LNCAP (cell line): ENCODE data around the gene MCF2L2.

Experiments used
- TF ChIP-seq, protein P1 (sequence below): fragments of 450-650 bp; IDR thresholded peaks from 2 replicates; pipeline ENCODE4 v1.5.1; 2017; ENCODE audit warnings: mild to moderate bottlenecking

MCF2L2 gene

DNA sequence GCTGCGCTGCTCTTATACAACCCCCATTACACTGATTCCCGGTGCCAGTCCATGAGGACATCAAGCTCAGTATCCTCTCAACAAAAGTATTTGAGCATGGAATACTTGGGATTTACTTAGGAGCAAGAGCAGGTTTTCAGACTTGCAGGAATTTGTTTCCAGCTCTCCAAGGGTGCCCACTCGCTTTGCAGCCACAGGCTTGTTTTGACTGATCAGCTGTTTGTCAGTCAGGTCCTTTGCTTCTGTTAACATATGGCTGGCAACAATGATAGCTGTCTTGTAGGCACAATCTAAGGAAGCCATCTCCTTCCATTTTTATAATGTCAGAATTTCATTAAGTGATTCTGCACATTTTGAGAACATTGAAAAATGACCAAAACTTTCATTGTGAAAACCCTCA, 38.2 kb upstream of the MCF2L2 start:
- TF ChIP-seq, protein P1, sequence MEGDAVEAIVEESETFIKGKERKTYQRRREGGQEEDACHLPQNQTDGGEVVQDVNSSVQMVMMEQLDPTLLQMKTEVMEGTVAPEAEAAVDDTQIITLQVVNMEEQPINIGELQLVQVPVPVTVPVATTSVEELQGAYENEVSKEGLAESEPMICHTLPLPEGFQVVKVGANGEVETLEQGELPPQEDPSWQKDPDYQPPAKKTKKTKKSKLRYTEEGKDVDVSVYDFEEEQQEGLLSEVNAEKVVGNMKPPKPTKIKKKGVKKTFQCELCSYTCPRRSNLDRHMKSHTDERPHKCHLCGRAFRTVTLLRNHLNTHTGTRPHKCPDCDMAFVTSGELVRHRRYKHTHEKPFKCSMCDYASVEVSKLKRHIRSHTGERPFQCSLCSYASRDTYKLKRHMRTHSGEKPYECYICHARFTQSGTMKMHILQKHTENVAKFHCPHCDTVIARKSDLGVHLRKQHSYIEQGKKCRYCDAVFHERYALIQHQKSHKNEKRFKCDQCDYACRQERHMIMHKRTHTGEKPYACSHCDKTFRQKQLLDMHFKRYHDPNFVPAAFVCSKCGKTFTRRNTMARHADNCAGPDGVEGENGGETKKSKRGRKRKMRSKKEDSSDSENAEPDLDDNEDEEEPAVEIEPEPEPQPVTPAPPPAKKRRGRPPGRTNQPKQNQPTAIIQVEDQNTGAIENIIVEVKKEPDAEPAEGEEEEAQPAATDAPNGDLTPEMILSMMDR: no peak

DNA sequence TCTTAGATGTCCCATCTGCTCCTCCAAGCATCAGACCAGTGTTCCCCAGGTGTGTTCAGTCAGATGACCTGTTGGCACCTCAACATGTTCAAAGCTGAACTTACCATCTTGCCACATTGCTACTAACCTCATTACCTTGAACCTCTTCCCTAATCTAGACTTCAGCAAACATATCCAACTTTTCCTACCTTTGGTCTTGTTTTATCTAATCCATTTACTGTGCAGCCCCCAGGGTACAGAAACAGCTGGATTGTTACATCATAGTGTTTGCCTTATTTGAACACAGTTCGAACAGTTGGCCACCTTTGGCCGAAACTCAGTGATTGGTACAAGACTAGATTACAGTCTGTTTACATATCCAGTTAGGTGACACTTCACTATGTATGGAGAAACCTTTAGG, 36.1 kb upstream of the MCF2L2 start:
- TF ChIP-seq, protein P1: no peak

DNA sequence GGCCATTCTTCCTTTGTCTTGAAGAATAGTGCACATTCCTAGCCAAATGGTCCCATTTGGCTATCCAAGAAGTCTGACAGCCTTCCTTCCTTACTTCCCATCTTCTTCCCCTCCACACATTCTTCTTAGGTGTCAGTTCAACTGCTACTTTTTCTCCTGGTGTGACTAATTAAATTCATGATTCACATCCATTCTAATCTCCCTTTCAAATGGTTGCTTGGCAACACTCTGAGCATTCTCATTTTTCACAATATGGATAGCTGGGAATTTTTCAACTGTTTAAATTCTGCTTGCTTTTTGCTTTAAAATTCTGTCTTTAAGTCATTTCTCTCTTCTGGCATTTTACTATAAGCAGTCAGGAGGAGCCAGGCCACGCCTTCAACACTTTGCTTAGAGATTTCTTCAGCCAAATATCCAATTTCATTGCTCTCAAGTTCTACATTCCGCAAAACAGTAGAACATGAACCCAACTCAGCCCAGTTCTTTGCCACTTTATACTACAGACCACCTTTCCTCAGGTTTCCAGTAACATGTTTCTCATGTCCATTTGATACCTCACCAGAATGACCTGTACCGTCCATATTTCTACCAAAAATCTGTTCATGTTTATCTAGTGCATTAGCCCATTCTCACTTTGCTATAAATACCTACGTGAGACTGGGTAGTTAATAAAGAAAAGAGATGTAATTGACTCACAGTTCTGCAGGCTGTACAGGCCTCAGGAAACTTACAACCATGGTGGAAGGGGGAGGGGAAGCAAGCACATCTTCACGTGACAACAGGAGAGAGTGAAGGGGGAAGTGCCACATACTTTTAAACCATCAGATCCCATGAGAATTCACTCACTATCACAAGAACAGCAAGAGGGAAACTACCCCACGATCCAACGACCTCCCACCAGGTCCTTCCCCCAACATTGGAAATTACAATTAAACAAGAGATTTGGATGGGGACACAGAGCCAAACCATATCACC, 31.9 kb upstream of the MCF2L2 start:
- TF ChIP-seq, protein P1: no peak

DNA sequence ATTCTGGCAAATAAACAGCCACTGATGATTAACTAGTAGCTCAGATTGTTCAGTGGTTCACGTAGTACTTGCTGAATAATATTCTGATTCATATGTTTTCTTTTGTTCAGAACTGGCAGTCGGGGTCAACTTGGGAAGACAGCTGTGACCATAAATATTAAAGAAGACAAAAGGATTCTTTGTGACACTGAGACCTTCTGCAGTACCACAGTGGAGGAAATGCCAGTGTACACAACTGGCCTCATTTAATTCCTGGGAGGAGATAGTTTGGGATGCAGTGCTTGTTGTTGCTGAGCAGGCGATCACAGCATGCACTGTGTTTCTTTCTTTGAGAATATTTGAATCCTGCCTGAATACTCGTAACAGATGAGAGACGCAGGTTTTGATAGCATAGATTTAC, 26.7 kb upstream of the MCF2L2 start:
- TF ChIP-seq, protein P1: no peak

DNA sequence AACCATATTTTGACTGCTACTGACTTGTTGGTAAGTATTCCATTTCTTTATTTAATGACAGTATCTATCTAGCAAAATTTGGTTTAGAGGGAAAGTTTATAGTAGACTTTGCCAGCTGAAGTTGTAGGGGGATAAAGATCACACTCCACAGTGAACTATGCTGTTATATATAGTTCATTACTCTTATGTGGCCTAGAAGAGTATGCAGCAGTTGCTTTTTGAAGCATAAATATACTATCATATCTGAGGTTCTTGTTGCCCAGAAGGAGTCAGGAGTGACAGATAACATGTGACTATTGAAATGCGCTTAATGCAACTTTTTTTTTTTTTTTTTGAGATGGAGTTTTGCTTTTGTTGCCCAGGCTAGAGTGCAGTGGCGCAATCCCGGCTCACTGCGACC, 25.6 kb upstream of the MCF2L2 start:
- TF ChIP-seq, protein P1: no peak

DNA sequence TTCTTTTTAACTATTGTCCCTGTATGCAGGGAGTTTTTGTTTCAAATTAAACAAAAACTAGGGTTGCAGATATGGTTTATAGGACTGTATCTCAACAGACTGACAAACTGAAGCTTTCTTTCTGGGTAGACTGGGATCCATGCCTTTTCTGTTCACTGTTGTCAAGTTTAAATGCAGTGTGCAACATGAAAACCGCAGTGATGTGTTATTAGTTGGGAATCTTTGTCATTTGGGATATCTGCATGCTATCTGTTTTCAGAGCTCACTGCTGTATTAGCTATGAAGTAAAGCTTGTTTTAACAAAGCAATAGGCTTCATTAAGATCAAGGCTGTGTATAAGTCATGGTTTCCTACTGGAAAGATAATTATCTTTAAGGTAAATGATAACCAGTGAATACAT, 21.4 kb upstream of the MCF2L2 start:
- TF ChIP-seq, protein P1: no peak

DNA sequence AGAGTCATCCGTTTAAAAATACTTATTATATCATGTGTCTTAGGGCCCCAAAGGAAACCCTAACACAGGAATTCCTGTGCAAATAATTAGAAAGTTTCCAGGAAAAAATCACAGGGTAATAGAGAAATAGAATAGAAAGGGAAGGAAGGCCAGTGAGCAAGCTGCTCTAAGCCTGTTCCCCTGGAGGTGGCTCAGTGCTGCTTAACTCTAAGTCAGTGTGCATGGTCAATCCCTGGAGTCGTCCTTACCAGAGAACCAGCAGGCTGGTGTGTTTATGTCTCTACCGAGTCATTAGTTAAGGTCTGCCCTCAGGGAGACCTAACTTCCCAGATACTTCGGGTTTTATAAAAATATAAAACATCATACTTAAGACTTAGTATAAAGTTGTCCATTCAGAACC, 21.0 kb upstream of the MCF2L2 start:
- TF ChIP-seq, protein P1: no peak
